HG03280 (cell line): ENCODE results near the gene TRMT1.
A peak's percentile ranks its signal among the peaks of the same experiment; 100 is the strongest.

Experiments used
- ATAC-seq: cut with Tn5 transposase; IDR thresholded peaks from one replicate; pipeline ENCODE4 v1.9.1; 2021; ENCODE audit warnings: mild to moderate bottlenecking, moderate library complexity; ENCODE audit not compliant: unreplicated experiment

The TRMT1 gene

DNA sequence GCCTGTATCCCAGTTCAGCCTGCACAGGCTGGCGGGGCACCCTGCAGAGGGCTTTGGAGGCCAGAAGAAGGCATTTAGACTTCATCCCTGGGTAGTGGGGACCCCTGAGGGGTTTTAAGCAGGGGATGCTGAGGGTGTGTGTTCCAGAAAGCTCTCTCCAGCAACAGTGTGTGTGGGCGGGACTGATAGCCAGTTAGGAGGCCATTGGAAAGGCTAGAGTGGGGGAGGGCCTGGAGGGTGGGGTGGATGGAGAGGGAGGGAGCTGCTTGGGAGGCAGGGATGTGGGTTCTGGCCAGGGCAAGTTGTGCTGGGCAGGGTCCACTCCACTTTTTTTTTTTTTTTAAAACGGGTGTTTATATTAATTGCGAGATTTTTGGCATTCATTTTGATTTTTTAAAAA lies 42.2 kb downstream of the TRMT1 start:
- no peak for ATAC-seq

DNA sequence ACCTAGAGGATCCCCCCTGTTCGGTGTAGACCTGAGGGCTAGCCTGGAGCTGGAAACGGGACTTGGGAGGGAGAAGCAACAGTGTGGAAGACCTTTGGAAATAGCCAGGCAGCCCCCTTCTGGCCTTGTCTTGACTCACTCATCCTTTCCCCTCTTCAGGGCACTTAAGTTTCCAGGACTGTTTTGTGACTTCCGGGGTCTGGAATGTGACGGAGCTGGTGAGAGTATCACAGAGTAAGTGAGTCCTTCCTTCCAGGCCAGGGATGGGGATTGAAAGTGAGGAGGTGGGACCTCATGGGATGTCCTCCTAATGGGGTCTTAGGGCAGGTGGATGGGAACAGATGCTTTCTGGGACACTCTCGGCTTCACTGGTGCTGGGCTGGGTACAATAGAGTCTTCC lies 43.3 kb downstream of the TRMT1 start:
- no peak for ATAC-seq

DNA sequence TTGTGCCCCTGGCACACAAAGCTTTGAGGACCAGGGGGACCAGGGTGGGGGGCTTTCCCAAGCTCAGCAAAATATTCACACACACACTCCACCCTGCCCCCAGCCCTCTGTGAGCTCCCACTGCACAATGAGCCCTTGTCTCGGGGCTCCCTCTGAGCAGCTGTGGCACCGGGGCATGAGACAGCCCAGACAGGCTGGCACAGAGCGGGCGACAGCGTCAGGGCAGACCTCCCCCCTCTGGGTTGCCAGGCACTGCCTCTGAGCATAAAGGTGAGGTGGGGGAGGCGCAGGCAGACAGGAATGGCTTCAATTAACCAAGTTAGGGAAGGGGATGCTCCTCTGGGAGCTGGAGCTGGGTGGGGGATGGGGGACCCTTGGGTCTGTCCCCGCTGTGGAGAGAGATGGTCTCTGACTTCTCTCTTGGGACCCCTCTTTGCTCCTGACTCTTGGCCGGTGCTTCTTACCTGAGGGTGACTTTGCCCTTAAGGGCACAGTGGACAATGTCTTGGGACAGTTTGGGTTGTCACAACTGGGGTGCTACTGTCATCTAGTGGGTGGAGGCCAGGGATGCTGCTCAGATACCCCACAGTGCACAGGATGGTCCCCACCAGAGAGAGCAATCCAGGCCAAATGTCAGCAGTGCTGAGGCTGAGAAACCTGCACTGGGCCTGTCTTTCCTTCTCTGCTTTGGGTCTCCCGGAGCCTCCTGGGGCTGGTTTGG lies 44.2 kb downstream of the TRMT1 start:
- no peak for ATAC-seq

DNA sequence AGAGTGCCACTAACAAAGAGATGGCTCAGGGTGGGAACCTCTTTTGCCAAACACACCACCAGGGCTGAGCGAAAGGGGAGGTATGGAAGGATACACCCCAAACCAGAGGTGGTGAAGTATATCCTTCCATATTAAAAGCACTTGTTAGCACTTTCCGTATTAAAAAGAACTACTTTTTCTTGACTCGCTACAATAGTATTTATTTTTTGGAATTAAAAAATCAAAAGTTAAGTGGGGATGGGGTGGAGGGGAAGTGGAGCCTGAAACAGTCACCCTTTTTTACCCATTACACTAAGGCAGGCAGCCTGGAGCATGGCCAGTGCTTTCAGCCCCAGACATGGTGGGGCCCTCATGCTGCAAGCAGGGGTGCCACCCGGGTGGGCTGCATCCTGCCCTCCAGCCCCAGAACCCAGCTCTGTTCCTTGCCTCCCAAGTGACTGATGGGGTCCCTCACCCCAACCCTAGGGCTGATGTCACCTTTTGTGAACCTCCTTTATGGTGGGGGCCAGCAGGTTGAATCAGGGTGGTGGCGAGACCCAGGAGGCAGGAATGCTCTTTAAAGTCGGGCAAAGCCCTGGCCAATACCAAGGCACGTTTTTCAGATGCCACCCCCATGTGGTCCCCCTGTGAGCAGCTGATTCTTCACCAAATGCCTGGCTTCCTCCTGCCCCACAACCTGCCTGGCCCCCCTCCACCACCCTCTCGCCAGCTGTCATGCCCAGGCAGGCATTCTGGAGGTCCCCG lies 44.9 kb downstream of the TRMT1 start:
- no peak for ATAC-seq

DNA sequence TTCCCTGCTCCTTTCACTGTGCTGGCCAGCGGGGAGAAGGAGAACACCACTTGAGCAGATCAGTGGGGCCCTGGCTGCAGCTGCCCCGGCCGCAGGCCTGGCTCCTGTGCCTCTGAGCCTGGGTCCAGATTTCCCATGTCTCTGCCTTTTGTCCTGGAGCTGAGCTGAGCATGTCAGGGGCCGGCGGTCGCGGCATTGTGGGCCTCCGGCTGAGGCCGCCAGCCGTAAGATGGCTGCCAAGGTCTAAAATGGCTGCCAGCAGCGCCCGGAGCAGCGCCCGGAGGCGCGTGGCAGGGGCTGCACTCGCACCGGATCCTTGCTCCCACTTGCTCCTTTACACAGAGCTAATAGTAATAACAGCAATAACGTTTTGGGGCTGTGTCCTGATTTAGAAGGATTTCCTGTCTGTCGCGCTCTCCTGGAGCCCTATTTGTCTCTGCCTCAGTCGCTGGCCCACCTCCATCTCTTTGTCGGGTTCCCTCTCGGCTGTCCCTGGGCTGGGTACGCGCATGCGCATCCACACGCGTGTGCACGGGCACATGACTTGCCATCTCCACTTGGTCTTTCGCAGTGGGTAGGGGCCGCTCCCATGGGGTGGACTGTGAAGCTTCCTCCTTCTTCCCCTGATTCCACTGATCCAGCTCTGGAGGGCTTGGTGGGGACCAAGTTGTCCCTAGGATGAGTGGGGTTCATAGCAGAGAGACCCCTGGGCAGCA lies 46.0 kb downstream of the TRMT1 start:
- ATAC-seq: no peak

DNA sequence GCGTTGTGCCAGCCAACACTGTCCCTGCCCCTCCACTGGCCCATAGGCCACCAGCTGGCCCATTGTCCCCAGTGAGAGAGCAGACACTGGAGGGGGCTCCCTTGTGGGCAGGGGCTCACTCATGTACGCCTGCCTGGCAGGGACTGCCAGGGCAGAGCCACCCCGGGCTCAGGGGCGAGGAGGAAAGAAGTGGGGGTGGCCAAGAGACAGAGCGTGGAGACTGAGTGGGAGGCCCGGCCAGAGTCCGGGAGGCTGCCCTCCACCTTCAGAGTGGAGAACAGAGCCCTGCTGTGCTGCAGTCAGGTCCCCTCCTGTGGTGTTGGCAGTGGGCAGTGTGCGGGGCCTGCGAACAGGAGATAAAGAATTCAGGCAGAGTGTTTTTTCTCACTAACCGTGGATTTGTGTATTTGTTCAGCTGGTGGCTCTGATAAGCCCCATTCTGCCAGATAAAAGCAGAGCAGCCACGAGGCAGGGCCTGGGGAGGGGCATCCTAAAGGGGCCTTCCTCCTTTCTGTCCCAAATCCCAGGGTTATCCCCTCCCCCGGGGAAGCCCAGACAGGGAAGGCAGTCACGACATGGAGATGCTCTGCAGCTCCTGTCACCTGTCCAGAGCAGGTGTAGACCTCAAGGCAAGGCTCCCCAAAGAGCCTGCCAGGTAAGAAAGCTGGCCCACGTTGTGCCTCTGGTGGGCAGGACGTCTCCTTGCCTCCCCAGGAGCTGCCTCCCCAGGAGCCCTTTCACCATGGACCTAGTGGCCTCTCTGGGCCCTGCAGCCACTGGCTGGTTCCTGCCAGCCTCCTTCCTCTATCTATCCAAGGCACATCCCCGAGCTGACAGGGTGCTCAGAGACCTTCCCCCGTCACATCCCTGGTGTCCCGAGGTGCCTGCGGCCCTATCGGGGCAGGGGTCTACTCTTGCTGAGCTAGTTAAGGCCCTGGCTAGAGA lies 46.9 kb downstream of the TRMT1 start:
- no peak for ATAC-seq

DNA sequence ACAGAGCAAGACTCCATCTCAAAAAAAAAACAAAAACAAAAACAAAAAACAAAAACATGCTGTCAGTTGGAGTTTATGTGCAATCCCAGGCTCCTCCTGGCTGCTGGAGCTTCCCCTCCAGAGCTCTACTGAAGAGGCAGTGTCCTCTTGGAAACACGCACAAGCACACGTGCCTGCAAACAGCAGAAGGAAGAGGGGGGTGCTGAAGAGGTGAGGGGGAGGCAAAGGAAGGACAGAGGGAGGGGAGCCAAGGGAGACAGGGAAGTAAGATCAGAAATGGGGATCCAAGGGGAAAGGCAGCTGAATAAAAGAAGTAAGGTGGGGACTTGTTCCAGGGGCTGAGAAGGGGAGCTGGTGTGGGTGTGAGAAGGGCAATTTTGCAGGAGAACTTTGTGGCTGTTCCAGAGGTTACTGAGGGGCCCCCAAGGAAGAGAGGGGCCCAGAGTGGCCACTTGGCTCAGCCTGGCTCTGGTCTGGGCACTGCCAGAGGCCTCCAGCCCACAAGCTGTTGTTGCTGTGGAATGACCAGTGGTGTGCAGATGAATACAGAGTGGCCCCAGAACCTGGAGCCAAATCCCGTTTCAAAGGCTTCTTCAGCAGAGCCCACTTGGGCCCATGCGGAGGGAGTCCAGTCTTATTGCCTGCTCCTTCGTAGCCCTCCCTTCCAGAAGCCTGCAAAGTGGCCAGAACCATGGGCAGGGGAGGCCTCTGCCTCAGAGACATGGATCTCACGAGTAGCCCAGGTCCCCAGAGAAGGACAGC lies 48.3 kb downstream of the TRMT1 start:
- no peak for ATAC-seq

DNA sequence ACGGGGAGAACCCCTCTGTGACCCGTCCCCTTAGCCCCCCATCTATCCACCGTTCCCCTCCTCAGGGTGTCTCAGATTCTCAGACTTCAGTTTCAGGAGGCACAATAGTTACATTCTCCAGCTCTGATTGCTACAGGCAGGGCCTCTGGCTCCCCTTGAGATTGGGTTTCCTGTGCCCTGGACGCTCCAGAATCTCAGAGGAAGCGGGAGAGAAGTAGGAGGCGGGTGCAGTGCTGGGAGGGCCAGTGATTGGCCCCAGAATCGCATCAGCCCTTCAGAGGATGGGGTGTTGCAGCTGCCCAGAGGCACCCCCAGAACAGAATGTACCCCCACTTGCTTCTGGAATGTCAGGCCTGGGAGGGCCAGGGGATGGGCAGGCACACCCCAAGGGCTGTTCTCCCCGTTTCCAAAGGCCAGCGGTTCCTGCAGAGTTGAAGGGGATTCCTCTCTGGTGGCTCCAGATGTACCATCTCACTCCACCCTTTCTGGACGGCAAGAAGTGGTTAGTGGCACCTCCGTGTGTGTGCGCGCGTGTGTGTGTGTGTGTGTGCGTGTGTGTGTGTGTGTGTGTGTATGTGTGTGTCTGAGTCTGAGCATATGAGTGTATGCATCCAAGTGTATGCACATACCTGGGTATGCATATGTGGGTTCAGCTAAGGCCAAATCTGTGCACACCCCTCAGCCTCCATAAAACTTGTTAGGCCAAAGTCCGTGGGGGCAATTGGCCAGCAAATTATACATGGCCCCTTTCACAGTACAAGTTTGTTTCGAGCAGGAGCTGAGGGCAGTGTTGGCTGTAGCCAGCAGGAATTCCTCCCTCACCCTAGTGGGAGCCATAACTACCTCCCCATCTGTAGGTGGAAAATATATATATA lies 49.4 kb downstream of the TRMT1 start:
- ATAC-seq: no peak

DNA sequence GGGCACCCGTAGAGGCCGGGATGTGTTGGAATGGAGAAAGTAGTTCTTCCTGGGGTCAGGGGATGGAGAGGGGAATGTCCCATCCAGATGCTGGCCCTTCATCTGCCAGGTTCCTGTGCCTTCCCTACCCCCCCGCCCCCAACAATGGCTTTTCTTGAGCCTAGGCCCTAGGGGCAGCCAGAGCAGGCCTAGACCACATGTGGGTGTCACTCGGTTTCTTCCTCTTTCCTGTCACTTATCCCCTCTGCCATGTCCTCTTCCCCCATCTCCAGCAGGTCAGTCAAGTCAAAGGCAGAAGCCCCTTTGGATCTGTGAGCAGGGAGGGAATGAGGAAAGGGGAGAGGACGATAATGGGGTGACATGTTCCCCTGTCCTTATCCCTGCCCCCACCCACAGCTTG lies 50.3 kb downstream of the TRMT1 start:
- no peak for ATAC-seq

DNA sequence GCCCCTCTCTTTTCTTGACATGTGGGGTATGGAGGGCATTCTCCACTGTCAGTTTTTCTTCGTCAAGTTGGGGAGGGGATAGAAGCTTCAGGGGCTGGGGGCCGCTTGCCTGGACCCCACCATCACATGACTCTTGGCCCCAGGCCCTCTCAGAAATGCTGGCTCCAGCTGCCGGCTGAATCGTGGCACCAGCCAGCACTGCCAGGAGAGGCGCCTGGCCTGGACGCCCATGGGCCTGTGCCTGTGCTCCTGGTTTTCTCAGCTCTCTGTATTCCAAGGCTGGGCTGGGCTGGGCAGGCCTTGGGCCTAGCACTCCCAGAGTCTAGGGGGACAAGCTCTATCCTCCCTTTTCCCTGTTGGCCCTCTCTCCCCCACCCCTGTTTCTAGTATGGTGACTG lies 52.4 kb downstream of the TRMT1 start:
- ATAC-seq: no peak

DNA sequence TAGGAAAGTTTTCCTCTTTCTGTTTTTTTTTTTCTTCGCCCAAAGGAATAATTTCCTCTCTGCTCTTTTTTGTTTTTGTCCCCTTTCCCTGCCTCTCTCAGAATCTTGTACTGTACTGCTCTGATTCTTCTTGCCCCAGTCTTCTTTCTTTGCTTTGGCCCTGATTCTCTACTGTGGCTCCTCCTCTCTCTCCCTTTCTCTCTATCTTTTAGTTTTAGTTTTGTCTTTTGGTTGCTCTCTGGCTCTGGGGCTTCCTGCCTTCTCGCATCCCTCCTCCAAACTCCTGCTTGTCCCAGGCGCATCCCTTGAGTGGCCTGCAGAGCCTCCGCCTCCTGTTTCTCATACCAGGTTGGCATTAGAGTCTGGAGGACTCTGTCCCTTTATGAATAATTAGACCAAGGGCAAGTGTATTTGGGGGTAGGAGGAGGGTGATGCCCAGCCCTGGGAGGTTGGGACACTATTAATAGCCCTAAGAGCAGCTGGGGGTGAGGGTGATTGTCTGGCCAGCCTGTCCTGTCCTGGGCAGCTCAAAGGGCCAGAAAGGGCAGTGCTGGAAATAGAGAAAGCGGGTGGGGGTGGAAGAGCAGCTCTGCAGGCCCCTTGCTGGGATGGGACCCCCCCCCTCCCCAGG lies 53.0 kb downstream of the TRMT1 start:
- no peak for ATAC-seq

DNA sequence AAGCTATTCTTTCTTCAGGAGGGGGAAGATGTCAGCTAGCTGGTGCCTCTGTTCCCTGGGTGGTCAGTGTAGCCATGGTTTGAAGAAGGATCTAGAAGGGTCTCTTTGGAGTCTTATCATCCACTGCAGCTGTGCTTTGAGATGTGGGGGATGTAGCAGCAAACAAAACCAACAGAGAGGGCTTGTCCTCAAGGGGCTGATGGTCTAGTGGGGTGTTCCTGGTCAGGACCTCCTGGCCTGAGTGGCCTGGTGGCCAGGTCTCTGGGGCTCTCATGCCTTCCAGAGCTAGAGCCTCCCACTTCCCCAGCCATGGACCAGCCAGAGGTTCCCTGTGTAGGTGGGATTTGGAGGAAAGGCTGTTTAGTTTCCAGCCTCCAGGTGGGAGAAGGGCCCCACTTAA lies 54.2 kb downstream of the TRMT1 start:
- ATAC-seq: no peak

DNA sequence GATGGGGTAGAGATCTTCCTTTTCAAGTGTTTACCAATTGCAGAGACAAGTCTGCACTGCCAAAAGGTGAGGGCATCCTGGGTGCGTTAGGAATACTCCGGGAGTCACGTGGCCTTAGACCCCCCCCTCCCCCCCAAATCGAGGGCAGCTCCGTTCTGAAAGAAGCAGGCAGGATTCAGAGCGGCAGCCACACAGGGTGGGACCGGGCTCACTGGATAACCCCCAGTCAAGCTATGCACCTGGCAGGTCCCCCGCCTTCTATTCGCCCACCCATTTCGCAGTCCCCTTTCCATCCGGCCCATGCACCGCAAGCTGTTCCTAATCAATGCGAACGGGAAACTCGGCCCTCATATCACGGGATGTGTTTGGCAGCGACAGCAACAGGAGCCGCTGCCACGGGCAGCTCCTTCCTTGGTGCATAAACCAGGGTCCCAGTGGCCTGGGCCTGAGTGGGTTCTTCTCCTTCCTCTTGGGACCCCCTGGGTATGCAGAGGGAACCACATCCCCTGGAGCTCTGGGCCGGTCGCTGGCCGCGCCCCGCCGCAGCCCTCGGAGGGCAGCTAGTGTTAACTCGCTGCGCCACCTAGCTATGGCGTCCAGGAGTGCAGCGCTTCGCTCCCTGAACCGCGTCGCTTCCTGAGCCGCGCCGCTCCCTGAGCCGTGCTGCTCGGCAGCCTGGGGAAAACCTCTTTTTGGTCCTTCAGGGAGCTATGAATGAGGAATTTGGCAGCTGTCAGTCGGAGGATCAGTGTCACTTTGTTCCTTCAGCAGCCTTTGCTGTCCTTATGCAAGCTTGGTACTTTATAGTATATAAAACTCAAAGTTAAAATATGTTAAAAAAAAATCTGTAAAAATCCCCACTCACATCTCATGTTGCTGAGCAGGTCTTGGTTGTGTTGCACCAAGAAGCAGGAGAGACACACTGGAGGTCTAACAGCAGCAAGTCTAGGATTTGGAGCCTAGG lies 55.3 kb downstream of the TRMT1 start:
- peak; percentile 70 for ATAC-seq

DNA sequence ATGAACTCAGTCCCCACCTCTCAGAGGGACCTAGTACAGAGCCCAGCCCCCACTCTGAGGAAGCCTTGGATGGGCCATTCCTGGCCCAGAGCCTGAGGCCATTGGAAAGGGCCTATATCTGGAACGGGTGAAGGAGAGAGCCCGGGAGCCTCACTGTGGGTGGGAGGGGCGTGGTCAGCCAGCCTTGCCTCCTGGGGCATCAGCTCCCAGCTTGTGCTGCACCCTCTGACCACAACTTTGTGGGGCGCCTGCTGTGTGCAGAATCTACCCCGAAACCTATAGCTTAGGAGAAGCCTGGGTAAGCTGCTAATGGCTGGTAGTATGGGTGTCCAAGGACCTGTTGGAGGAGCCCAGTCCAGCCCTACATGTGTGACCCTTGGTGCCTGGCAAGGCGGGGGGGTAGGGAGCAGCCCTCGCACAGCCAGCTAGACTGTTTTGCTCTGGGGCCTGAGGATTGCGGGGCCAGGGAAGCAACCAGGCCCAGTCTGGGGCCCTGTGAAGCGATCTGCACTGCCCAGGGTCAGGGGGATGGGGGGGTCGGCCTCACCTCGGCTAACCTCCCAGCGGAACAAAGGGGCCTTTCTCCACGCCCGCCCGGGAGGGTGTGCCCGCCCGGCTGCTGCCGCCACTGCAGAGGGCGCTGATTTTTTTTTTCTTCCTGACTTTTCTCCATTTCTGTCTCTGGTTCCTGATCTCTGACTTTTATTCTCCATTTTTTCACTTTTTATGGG lies 56.1 kb downstream of the TRMT1 start:
- ATAC-seq: no peak

DNA sequence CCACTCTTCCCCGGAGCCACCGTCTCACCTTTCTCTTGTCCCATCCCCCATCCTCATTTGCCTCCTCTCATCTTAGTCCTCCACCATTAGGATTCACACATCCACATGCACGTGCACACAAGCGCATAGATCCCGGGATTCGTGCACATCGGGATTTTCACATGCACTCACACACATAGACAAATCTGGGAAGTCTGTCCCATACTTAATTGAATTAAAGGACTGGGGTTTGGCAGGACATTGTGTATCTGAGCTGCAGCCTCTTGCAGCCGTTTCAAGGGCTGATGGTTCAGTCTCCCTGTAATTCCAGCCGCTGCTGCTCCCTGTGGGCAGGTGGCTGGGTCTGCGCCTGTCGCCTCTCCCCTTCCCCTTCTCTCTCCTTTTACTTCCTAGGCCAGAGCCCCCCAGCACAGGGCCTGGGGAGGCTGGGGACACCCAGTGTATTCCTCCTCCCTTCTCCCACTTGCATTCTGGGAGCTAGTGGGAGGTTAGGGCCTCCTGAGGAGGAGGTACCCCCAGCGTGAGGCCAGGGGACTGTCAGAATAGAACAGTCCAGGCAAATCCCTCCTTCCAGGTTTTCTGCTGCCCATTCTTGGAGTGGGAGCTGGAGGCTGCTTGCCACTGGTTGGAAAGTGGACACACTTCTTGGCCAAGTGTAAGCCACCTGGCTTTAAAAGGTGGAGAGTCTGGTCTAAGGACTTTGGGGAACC lies 57.4 kb downstream of the TRMT1 start:
- ATAC-seq: no peak

DNA sequence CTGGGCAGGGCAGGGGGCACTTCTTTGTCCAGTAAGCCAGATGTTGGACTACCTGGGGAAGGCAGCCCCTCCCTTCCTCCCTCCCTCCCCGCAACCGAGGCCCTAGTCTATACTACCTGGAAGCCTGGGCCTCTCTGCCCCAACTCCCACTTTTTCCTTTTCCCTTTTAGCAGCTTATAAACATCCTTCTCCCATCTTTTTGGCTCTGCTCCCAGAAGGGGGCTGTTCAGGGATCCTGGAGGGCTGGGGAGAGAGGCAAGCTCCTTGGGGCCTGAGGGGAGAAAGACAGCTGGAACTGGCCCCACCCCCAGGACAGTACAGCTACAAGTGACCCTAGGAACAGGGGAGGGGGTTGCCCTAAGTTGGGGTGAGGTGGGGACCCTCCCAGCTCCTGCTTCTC lies 58.8 kb downstream of the TRMT1 start:
- no peak for ATAC-seq
